Measurements from ENCODE around the gene PER2.

- TF ChIP-seq ZNF513 (CRISPR knock-in tag; conservative IDR thresholded peaks at IDR 0.05) = no peak
- TF ChIP-seq TAF1 (CRISPR knock-in tag; IDR thresholded peaks at IDR 0.05) = no peak
- no peak for TF ChIP-seq CEBPB (IDR thresholded peaks at IDR 0.05; ENCODE audit: borderline replicate concordance, low read depth, low read length)
- TF ChIP-seq PATZ1 (CRISPR knock-in tag; IDR thresholded peaks at IDR 0.05) = no peak
- no peak for TF ChIP-seq GATAD2A (CRISPR knock-in tag; IDR thresholded peaks at IDR 0.05)
- no peak for TF ChIP-seq SP1 (IDR thresholded peaks at IDR 0.05)
- no peak for TF ChIP-seq SP1 (CRISPR knock-in tag; IDR thresholded peaks at IDR 0.05)
- no peak for TF ChIP-seq GMEB2 (CRISPR knock-in tag; IDR thresholded peaks at IDR 0.05; ENCODE audit: low read depth)
- TF ChIP-seq CREB1 (IDR thresholded peaks at IDR 0.05) = no peak
- TF ChIP-seq CREB1 (CRISPR knock-in tag; IDR thresholded peaks at IDR 0.05) = no peak
- no peak for TF ChIP-seq ZNF510 (CRISPR knock-in tag; IDR thresholded peaks at IDR 0.05; ENCODE audit: low read depth)
- no peak for TF ChIP-seq MAFK (conservative IDR thresholded peaks at IDR 0.05 in 1 of 2, IDR thresholded peaks at IDR 0.05 in 1 of 2; ENCODE audit: low read length in 2 of 2)
- TF ChIP-seq NR3C1 (CRISPR knock-in tag; IDR thresholded peaks at IDR 0.05) = no peak
- TF ChIP-seq SMAD1 (CRISPR knock-in tag; IDR thresholded peaks at IDR 0.05; ENCODE audit: borderline replicate concordance, low read depth) = no peak
- TF ChIP-seq REST (IDR thresholded peaks at IDR 0.05; ENCODE audit: borderline replicate concordance in 1 of 2, low read depth in 1 of 2, low read length in 2 of 2) = no peak
Observed at GRCh38 chr2:238207006-238207405, 81.4 kb downstream of the PER2 start.
